GM12891 (cell line): ENCODE measurements around the gene HMOX1.

Experiments used
- POLR2A ChIP-seq: IDR thresholded peaks from 2 replicates; pipeline ENCODE4 v1.6.1; 2011; ENCODE audit warnings: low read depth, low read length, control low read depth
- POLR2AphosphoS5 ChIP-seq: IDR thresholded peaks from 2 replicates; pipeline ENCODE4 v1.6.1; 2011; ENCODE audit warnings: low read depth, low read length, control low read depth
- TAF1 ChIP-seq: IDR thresholded peaks from 2 replicates; pipeline ENCODE4 v1.6.1; 2011; ENCODE audit warnings: low read depth, low read length, control low read depth

GRCh38 chr22:35404176-35404575 lies 23.3 kb downstream of the HMOX1 start:
- TF ChIP-seq POLR2A (no peak), POLR2AphosphoS5 (no peak), TAF1 (no peak)
